Occipital lobe (tissue), 2 donors: ENCODE measurements around the gene PCNA. TPM values are rescaled to one million over a fixed set of nuclear protein-coding genes. Genes with fewer than 3 reads are reported as not detected.
"Not testable (repeated sequence)": the region's sequence is repeated elsewhere in the genome, so short reads cannot be mapped to it uniquely, and the experiment has no call there.

ENCODE experiments used
- DNase-seq: peaks from one replicate; lab custom pipeline; 2025; lab: John Stamatoyannopoulos, UW
- total RNA-seq: library from RNA; depleted of rRNA; stranded (reverse); fragments of >200 nt; gene quantifications from one replicate; pipeline ENCODE4 v1.2.3, GENCODE V29; 2014

Gene PCNA
- total RNA-seq, 1 donor from 2014 or later = 40.9 TPM

- DNase-seq = not testable (repeated sequence)
Observed at GRCh38 chr20:5099009-5099408, 20.7 kb downstream of the PCNA start.

GRCh38 chr20:5096463-5096862, 23.3 kb downstream of the PCNA start:
- no peak for DNase-seq

DNA sequence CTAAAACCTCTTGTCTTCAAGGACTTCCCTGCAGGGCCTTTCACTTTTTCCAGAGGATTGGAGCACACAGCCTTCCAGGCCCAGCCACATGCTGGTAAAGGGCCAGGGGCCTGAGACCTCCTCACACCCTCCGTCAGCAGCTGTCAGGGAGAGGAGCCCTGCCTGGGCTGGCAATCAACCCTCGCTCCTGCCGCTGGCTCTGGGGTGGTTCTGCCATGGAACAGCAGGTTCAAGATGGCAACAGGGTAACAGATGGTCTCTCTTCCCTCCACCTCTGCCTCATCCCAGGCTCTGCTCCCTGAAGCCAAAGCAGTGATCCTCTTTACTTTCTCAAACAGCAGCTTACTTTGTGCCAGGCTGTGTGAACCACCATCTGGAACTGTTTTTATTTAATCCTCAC, 23.8 kb downstream of the PCNA start:
- DNase-seq = no peak

DNA sequence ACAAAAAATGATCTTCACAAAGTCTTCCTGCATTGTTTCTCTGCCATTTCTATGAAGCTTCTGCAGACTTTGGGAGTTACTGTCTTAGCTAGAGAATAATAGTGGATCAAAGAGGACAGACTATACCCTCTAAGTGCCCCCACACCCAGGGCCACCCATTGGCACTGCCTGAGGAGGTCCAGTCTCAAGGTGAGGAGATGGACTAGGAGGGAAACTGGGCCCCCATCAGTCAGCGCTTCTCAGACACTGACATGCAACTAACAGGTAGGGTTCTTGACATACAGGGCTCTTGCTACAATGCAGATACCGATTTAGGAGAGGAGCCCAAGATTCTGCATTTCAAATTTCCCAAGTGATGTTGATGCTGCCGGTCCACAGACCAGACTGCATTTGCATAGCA, 24.3 kb downstream of the PCNA start:
- no peak for DNase-seq

GRCh38 chr20:5092765-5093339, 26.9 kb downstream of the PCNA start:
- DNase-seq = no peak

- DNase-seq = no peak
Observed at GRCh38 chr20:5091902-5092301, 27.9 kb downstream of the PCNA start.

DNA sequence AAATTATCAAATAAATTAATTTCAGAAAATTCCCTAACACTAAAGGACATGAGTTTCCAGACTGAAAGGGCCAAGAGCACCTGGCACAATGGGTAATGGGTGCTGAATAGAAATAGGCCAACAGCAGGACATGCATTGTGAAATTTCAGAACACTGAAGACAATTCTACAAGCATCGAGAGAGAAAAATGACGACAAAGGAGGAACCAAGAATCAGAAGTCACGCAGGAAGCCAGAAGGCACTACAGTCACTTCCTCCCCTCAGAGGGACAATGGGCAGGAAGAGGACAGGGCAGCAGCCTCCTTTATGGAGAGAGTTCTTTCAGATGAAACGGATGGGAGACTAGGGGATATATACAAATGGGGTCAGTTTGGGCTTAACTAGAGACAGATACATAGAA, 29.6 kb downstream of the PCNA start:
- DNase-seq = no peak

- no peak for DNase-seq
Observed at GRCh38 chr20:5088688-5089087, 31.1 kb downstream of the PCNA start.

- no peak for DNase-seq
Observed at GRCh38 chr20:5085380-5085779, 34.4 kb downstream of the PCNA start.

- no peak for DNase-seq
Observed at GRCh38 chr20:5080384-5080877, 39.3 kb downstream of the PCNA start.

DNA sequence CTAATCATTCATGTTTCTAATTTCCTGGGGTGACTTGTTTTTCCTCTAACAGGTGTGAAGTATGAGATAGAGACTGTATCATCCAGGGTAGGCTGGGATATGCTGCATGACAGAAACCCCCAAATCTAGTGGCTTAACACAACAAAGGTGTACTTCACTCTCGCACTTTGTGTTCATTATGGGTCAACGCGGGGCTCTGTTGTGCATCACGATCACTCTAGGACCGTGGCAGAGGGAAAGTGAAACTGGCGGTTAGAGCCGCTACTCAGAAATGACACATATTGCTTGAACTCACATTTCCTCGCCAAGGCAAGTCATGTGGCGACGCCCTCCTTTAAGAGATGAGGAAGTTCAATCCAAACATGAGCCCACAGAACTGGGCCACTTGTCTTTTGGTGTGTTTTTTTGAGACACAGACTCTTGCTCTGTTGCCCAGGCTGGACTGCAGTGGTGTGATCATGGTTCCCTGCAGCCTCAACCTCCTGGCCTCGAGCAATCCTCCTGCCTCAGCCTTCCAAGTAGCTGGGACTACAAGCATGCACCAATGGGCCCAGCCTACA, 41.3 kb downstream of the PCNA start:
- no peak for DNase-seq

DNA sequence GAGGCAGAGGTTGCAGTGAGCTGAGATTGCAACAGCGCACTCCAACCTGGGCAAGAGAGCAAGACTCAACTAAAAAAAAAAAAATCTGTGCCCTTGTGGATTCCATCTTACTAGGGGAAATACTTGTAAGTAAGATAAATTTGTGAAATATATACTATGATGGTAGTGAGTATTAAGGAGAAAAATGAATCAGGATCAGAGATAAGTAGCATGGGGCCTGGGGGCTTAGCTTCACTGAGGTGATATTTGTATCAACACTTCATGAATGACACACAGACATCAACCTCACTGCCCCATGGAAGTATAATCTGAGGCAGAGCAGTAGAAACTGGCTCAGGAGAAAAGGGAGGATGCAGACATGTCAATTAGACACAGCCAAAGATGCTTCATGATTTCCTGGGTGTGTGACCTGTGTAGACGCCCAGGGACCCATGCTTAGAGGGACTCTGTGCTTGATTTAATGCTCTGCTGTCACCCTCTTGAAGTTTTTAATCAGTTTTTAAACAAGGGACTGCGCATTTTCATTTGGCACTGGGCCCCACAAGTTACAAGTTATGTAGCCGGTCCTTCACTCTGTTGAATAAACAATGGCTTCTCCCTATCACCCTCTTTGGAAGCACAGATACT, 41.9 kb downstream of the PCNA start:
- DNase-seq = no peak

DNA sequence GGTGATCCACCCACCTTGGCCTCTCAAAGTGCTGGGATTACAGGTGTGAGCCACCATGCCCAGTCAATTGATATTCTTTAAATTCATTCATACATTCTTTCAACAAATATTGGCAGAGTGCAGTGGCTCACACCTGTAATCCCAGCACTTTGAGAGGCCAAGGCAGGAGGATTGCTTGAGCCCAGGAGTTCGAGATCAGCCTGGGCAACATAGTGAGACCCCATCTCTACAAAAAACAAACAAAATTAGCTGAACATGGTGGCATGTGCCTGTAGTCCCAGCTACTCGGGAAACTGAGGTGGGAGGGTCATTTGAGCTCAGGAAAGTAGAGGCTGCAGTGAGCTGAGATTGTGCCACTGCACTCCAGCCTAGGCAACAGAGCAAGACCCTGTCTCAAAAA, 42.8 kb downstream of the PCNA start:
- not testable (repeated sequence) for DNase-seq

DNA sequence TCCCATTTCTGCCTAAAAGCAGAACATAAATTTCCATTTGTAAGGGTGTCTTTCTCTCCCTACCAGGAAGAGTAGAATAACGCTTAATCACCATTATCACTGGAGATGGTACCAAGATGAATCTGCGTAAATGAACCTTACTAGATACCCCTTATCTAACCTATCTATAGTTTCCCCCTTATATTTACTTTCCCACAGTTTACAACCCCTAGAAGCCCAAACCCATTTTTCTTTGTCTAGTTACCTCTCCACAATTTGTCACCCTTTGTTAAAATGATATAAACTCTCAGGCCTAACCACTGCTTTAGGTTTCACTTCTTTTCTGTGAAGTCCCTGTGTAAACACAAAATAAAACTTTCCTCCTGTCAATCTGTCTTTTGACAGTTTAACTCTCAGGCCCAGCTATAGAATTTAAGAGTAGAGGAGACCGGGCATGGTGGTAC, 45.5 kb downstream of the PCNA start:
- DNase-seq = no peak

- no peak for DNase-seq
Observed at GRCh38 chr20:5073660-5074231, 46.0 kb downstream of the PCNA start.

GRCh38 chr20:5072756-5073659, 46.8 kb downstream of the PCNA start:
- peak; percentile 10 for DNase-seq

- not testable (repeated sequence) for DNase-seq
Observed at GRCh38 chr20:5071942-5072341, 47.8 kb downstream of the PCNA start.

GRCh38 chr20:5070570-5070969, 49.2 kb downstream of the PCNA start:
- no peak for DNase-seq

DNA sequence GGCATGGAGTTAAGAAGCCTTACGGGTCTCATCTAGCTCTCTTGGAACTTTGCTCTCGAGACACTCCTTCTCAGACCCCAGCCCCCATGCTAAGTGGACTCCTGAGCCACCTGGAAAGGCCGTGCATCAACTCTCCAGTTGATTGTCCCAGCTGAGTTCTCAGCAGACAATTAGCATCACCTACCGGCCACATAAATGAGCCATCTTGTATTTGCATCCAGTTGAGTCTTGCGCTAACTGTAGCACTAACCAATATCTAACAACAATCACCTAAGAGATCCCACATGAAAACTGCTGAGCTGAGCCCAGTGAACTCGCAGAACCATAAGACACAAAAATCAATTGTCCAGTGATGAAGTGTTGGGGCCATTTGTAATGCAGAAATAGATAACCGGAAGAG, 49.7 kb downstream of the PCNA start:
- DNase-seq = no peak

DNA sequence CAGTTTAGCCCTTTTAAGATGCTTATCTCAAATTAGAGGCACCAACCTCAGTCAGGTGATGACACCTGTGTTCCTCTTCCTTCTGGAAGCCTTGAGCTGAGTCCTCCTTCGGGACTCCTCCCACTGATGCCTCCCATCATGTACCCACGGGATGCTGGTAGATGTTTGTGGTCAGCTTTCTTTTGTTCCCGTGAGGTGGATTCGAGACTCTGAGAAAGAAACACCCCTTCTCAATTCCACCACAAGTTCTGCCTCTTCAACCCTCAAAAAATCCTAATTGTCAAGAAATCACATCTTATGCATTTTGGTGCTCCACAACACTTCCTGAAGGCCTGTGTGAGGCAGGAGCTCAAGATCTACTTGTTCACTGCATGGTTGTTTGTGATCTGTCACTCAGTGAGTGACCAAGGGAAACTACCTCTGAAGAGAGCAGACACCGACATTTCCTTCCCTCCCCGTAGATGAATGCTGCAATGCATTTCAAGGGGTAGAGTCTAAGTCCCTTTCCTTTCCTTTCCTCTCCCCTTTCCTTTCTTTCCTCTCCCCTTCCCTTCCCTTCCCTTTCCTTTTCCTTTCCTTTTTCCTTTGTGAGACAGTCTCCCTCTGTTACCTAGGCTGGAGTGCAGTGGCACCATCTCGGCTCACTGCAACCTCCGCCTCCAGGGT, 50.5 kb downstream of the PCNA start:
- no peak for DNase-seq
